Heart left ventricle (tissue), 13 donors: Measurements from ENCODE around the gene NTN4.
"Not testable (repeated sequence)": the region's sequence is repeated elsewhere in the genome, so short reads cannot be mapped to it uniquely, and the experiment has no call there.

ENCODE experiments used
- POLR2A ChIP-seq, 2 donors: fragments of 450-650 bp; IDR thresholded peaks; one replicate each; pipeline ENCODE4 v1.6.1; 2017; ENCODE audit warnings: antibody characterized with exemption in 2 of 2, mild to moderate bottlenecking in 2 of 2, moderate library complexity in 2 of 2
- TF ChIP-seq, protein P1 (sequence below), 12 donors: fragments of 200-600 bp; sonication (generic) in 4 of 12; IDR thresholded peaks; one replicate each; pipeline versions ENCODE4 v1.5.0 to v1.8.0; 2018 to 2022; ENCODE audit warnings: antibody characterized with exemption in 12 of 12, mild to moderate bottlenecking in 5 of 12
- donor health status: ischemic (EF 13 %, LVEDD 7.1; RV severe dilation, severe dysfunction).
- donor health status: DM: no; HTN: yes; CAD: no.
- donor health status: DM: no; HTN: no; CAD: no.
- donor health status: ischemic (EF 25% LVEDD 6.9; RV normal size, moderate dysfunction).
- donor health status: ischemic (EF 25% LVEDD 5.7; RV mildly dilated, moderate dysfunction).
- donor health status: ischemic (EF 35%, LVEDD 5.7; RV mildly dilated, moderate dysfunction).
- donor health status: nonischemic (EF 11% LVEDD 7.7; RV severe dilation, severe dysfunction).
- donor health status: DM: yes; HTN: yes; CAD: no.
- donor health status: PGD.
- donor health status: ischemic (EF 29% LVEDD 5.4; RV normal size, mild dysfunction).
- donor health status: nonischemic (EF 23%, LVEDD 6.1; RV moderate dilation, normal function).

DNA sequence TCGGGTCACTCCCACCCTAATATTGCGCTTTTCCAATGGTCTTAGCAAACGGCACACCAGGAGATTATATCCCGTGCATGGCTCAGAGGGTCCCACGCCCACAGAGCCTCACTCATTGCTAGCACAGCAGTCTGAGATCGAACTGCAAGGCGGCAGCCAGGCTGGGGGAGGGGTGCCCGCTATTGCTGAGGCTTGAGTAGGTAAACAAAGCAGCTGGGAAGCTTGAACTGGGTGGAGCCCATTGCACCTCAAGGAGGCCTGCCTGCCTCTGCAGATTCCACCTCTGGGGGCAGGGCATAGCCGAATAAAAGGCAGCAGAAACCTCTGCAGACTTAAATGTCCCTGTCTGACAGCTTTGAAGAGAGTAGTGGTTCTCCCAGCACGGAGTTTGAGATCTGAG lies 15.1 kb downstream of the NTN4 start:
- TF ChIP-seq, protein P1, sequence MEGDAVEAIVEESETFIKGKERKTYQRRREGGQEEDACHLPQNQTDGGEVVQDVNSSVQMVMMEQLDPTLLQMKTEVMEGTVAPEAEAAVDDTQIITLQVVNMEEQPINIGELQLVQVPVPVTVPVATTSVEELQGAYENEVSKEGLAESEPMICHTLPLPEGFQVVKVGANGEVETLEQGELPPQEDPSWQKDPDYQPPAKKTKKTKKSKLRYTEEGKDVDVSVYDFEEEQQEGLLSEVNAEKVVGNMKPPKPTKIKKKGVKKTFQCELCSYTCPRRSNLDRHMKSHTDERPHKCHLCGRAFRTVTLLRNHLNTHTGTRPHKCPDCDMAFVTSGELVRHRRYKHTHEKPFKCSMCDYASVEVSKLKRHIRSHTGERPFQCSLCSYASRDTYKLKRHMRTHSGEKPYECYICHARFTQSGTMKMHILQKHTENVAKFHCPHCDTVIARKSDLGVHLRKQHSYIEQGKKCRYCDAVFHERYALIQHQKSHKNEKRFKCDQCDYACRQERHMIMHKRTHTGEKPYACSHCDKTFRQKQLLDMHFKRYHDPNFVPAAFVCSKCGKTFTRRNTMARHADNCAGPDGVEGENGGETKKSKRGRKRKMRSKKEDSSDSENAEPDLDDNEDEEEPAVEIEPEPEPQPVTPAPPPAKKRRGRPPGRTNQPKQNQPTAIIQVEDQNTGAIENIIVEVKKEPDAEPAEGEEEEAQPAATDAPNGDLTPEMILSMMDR (IDR thresholded peaks at IDR 0.05) = not testable (repeated sequence)
- not testable (repeated sequence) for TF ChIP-seq POLR2A (IDR thresholded peaks at IDR 0.05)
